HL-60 (cell line): ENCODE results near the gene PTPRM.

Experiments used
- DNase-seq, 2 experiments: peaks; one replicate each; pipeline ENCODE4 v3.0.0-alpha.2; 2010 to 2020; ENCODE audit warnings: low read depth in 1 of 2, low spot score in 1 of 2
- H3K27ac ChIP-seq: fragments of 250-450 bp; sonication (Bioruptor Pico); replicated peaks from 2 replicates; pipeline ENCODE4 v1.5.1; 2020; ENCODE audit warnings: mild to moderate bottlenecking, moderate library complexity
- H3K27me3 ChIP-seq: fragments of 250-450 bp; sonication (Bioruptor Pico); 2 replicates; pipeline ENCODE4 v1.5.1; 2021; ENCODE audit warnings: mild to moderate bottlenecking, moderate library complexity; ENCODE audit not compliant: insufficient read depth, poor library complexity, severe bottlenecking
- H3K4me3 ChIP-seq: replicated peaks from 2 replicates; pipeline ENCODE4 v1.5.1; 2011; ENCODE audit warnings: mild to moderate bottlenecking, control low read depth, low read length; ENCODE audit not compliant: insufficient read depth
- GABPA ChIP-seq: IDR thresholded peaks from 2 replicates; pipeline ENCODE4 v1.6.1; 2012; ENCODE audit warnings: low read depth
- POLR2AphosphoS5 ChIP-seq: IDR thresholded peaks from 2 replicates; pipeline ENCODE4 v1.6.1; 2012; ENCODE audit warnings: low read depth
- SPI1 ChIP-seq: IDR thresholded peaks from 2 replicates; pipeline ENCODE4 v1.6.1; 2012; ENCODE audit warnings: low read depth, mild to moderate bottlenecking, borderline replicate concordance
- TF ChIP-seq, protein P1 (sequence below): IDR thresholded peaks from 2 replicates; pipeline ENCODE4 v1.6.1; 2012; ENCODE audit warnings: low read depth; ENCODE audit not compliant: insufficient replicate concordance
- TF ChIP-seq, protein P2 (sequence below): IDR thresholded peaks from one replicate; pipeline ENCODE4 v1.5.1; 2011; ENCODE audit warnings: low read length, control low read depth, inconsistent platforms; ENCODE audit not compliant: insufficient read depth

PTPRM gene

DNA sequence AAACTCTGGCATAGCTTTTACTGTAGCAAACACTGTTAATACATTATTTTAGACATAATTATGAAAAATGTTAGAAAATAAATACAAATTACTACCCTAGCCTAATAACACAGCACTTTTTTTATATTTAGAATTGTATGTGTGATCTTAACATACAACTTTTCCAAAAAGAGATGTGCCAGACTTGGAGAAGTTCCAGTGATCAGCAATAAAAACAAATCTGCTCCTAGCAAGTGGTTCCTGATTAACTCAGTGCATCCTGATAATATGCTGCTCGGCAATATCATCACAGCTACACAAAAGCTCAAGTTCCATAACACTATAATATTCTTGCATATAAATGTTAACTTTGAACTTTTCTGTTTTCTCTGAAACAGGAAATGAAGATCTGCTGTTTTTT is 22.4 kb upstream of the PTPRM start:
- TF ChIP-seq POLR2AphosphoS5 (no peak), GABPA (no peak), SPI1 (no peak)
- TF ChIP-seq, protein P1, sequence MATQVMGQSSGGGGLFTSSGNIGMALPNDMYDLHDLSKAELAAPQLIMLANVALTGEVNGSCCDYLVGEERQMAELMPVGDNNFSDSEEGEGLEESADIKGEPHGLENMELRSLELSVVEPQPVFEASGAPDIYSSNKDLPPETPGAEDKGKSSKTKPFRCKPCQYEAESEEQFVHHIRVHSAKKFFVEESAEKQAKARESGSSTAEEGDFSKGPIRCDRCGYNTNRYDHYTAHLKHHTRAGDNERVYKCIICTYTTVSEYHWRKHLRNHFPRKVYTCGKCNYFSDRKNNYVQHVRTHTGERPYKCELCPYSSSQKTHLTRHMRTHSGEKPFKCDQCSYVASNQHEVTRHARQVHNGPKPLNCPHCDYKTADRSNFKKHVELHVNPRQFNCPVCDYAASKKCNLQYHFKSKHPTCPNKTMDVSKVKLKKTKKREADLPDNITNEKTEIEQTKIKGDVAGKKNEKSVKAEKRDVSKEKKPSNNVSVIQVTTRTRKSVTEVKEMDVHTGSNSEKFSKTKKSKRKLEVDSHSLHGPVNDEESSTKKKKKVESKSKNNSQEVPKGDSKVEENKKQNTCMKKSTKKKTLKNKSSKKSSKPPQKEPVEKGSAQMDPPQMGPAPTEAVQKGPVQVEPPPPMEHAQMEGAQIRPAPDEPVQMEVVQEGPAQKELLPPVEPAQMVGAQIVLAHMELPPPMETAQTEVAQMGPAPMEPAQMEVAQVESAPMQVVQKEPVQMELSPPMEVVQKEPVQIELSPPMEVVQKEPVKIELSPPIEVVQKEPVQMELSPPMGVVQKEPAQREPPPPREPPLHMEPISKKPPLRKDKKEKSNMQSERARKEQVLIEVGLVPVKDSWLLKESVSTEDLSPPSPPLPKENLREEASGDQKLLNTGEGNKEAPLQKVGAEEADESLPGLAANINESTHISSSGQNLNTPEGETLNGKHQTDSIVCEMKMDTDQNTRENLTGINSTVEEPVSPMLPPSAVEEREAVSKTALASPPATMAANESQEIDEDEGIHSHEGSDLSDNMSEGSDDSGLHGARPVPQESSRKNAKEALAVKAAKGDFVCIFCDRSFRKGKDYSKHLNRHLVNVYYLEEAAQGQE: no peak
- TF ChIP-seq, protein P2, sequence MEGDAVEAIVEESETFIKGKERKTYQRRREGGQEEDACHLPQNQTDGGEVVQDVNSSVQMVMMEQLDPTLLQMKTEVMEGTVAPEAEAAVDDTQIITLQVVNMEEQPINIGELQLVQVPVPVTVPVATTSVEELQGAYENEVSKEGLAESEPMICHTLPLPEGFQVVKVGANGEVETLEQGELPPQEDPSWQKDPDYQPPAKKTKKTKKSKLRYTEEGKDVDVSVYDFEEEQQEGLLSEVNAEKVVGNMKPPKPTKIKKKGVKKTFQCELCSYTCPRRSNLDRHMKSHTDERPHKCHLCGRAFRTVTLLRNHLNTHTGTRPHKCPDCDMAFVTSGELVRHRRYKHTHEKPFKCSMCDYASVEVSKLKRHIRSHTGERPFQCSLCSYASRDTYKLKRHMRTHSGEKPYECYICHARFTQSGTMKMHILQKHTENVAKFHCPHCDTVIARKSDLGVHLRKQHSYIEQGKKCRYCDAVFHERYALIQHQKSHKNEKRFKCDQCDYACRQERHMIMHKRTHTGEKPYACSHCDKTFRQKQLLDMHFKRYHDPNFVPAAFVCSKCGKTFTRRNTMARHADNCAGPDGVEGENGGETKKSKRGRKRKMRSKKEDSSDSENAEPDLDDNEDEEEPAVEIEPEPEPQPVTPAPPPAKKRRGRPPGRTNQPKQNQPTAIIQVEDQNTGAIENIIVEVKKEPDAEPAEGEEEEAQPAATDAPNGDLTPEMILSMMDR: no peak
- no peak overlapping the region for H3K27ac ChIP-seq
- no peak for DNase-seq
- no peaks in the 10 kb centered on the region for H3K27me3 ChIP-seq
- H3K4me3 ChIP-seq: no peak overlapping the region

DNA sequence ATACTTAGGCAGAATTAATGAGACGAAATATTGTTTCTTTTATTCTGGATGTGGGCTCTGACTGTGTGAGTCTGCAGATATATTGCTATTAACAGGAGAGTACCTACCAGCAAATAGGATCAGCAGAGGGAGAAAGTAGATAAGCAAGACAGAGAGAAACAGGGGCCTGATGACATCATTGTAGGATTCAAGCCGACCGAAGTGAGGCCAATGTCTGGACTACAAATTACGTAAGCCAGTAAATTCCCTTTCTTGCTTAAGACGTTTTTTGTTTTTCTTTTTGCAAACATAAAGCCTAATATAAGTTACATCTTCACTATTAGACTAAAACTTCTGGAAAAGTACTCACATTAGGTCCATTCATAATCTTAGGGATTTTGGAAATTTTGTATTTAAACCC is 21.4 kb upstream of the PTPRM start:
- DNase-seq: no peak

DNA sequence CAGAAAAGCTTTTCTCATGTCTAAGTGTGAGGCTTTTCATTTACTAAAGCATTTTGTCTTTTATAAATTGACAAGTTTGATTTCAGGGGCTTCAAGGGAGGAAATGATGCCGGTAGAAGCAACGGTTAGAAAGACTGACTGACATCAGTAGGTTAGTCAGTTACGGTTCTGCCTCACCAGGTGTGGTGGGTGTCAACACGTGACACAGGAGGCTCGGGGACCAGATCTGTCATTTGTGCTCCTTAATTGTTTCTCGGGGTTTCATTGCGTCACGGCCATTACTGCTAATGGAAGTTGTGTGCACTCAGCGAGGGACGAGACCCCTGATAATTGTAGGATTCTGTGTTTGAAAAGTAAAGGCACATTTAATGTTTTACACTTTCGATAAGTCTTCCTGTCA is 18.9 kb upstream of the PTPRM start:
- H3K27me3 ChIP-seq: no peaks in the 10 kb centered on the region
- H3K27ac ChIP-seq: no peak overlapping the region
- DNase-seq: no peak
- H3K4me3 ChIP-seq: no peak overlapping the region
- TF ChIP-seq, protein P1: no peak
- TF ChIP-seq, protein P2: no peak
- TF ChIP-seq POLR2AphosphoS5 (no peak), GABPA (no peak), SPI1 (no peak)

More for the DNA sequence above, 21.4 kb upstream of the PTPRM start:
- Histone ChIP-seq H3K27me3 (no peaks in the 10 kb centered on the region), H3K4me3 (no peak overlapping the region), H3K27ac (no peak overlapping the region)
- TF ChIP-seq SPI1: no peak
- TF ChIP-seq GABPA: no peak
- TF ChIP-seq POLR2AphosphoS5: no peak
- TF ChIP-seq, protein P1: no peak
- TF ChIP-seq, protein P2: no peak
